ENCODE measurements around the gene HMOX2.

GRCh38 chr16:4520913-4521312, 44.7 kb downstream of the HMOX2 start:
- TF ChIP-seq EZH2 (IDR thresholded peaks at IDR 0.05; ENCODE audit: insufficient read depth, poor library complexity, severe bottlenecking), result no peak
- TF ChIP-seq EZH2phosphoT487 (IDR thresholded peaks at IDR 0.05; ENCODE audit: insufficient read depth, low read depth), result no peak
